GM19240 (cell line): Measurements from ENCODE around the gene CRYZL1.

Experiments used
- DNase-seq: peaks from one replicate; pipeline ENCODE4 v3.0.0; 2011; ENCODE audit warnings: low spot score; ENCODE audit not compliant: insufficient read length

The CRYZL1 gene

GRCh38 chr21:33566514-33566913 is 75.0 kb downstream of the CRYZL1 start:
- no peak for DNase-seq

- no peak for DNase-seq
These were observed 79.2 kb downstream of the CRYZL1 start for GRCh38 chr21:33562389-33562788.

- DNase-seq, result no peak
These were observed 80.2 kb downstream of the CRYZL1 start for GRCh38 chr21:33561373-33561772.

- DNase-seq, result no peak
These were observed 80.6 kb downstream of the CRYZL1 start for GRCh38 chr21:33560965-33561364.

- no peak for DNase-seq
These were observed 81.7 kb downstream of the CRYZL1 start for GRCh38 chr21:33559813-33560212.

- no peak for DNase-seq
These were observed 82.6 kb downstream of the CRYZL1 start for GRCh38 chr21:33558777-33559421.

GRCh38 chr21:33557447-33557846 is 84.1 kb downstream of the CRYZL1 start:
- DNase-seq, result no peak

- DNase-seq, result no peak
These were observed 86.6 kb downstream of the CRYZL1 start for GRCh38 chr21:33554982-33555344.

GRCh38 chr21:33554236-33554981 is 87.1 kb downstream of the CRYZL1 start:
- no peak for DNase-seq

- no peak for DNase-seq
These were observed 88.4 kb downstream of the CRYZL1 start for GRCh38 chr21:33552999-33553598.

- no peak for DNase-seq
These were observed 89.2 kb downstream of the CRYZL1 start for GRCh38 chr21:33552093-33552998.

- no peak for DNase-seq
These were observed 89.9 kb downstream of the CRYZL1 start for GRCh38 chr21:33551664-33552063.

GRCh38 chr21:33550772-33551660 is 90.5 kb downstream of the CRYZL1 start:
- DNase-seq, result no peak

- DNase-seq, result no peak
These were observed 91.4 kb downstream of the CRYZL1 start for GRCh38 chr21:33549848-33550771.

GRCh38 chr21:33546086-33546485 is 95.5 kb downstream of the CRYZL1 start:
- DNase-seq, result no peak

- DNase-seq, result no peak
These were observed 96.9 kb downstream of the CRYZL1 start for GRCh38 chr21:33544451-33545195.

- no peak for DNase-seq
These were observed 97.9 kb downstream of the CRYZL1 start for GRCh38 chr21:33543505-33544129.
